Measurements from ENCODE around the gene USP34.

USP34 gene

DNA sequence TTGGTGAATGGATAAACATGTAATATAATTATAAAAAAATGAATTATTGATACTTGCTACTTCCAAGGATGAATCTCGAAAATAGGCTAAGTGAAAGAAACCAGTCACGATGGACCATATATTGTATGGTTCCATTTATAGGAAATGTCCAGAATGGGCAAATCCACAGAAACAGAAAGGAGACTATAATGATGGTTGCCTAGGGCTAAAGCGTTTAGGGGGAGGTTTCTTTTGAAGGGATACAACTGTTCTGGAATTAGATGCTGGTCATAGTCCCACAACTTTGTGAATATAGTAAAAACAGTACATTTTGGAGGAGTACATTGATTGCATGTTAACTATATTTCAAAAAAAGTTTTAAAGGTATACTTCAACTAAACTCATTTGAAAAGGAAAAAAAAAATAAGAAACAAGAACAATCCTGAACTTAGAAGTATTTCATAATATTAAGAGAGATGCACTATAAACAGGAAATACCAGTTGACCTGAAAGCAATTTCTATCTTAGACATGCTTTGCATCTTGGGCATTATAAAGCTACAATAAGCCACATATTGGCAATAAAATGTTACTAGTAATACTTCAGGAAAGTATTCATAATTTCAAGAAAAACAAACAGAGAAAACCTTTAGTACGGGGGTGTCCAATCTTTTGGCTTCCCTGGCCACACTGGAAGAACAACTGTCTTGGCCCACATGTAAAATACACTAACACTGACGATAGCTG, 178.9 kb downstream of the USP34 start:
- DNase-seq (ENCODE audit: low read depth): peak; percentile 67

DNA sequence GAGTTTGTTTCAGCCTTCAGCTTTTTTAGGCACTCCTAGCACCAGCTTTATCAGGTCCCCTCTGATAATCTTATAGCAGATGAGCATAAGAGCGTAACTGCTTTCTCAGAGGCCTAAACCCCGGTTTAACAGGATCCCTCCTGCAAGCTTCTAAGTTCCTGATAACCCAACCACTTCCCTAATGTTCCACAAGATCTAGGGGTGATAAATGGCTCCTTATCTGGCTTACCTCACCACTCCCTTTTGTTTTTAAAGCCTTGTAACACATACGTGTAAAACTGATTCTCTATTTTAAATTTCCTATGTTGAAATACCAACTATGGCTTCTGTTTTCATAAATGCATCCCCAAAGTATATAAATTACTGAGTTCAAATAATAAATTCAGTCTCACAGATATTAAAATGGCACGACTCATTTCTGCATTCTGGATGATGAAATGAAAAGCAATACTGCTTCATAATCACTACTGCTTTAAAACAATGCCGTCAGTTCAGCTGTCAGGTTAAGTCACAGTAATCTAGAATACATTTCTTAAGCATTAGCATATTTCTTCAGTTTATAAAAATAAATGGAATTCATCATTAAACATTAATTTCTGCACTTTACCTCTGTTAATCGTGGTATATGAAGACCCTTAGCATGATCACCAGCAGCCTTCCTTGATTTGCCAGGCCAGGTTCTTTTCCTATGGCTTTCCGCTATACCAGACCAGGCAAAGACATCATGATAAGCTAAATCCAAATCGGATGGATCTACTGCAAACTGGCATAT, 182.6 kb downstream of the USP34 start:
- no peak for DNase-seq (ENCODE audit: low read depth)

DNA sequence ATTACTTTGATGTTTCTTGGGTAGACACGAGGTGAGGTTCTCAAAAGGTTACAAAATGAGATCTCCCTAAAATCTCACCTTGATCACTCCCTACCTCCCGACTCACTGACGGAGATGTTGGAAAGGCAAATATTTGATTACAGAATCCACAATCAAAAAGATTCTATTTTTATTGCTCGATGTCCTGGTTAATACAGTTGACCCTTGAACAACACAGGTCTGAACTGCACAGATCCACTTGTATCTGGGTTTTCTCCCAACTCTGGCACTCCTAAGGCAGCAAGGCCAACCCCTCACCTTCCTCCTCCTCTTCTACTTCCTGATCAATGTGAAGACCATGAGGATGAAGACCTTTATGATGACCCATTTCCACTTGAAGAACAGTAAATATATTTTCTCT, 183.6 kb downstream of the USP34 start:
- DNase-seq (ENCODE audit: low read depth): no peak

DNA sequence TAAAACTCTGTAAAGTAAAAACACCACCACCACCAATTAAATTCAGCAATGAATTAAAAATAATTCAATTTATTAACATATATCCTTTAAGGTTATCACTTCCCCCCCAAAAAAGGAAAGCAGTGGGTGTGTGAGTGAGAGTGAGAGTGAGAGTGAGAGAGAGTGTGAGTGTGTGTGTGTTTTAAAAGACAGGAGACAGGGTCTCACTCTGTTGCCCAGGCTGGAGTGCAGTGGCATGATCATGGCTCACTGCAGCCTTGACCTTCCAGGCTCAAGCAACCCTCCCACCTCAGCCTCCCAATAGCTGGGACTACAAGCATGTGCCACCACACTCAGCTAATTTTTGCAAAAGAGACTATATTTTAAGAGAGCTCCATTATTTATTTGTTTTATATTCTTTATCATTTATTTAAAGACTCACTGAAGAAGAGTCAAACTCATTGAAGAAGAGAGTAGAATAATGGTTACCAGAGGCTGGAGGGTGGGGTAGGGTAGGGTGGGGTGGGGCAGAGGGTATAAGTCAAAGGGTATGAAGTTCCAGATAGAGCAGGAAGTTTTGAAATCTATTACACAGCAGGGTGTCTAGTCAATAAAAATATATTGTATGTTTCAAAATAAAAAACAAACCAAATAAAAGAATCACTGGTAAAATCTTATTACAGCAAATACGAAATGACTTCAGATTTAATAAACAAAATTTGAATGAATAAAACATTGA, 187.3 kb downstream of the USP34 start:
- DNase-seq (ENCODE audit: low read depth): no peak

DNA sequence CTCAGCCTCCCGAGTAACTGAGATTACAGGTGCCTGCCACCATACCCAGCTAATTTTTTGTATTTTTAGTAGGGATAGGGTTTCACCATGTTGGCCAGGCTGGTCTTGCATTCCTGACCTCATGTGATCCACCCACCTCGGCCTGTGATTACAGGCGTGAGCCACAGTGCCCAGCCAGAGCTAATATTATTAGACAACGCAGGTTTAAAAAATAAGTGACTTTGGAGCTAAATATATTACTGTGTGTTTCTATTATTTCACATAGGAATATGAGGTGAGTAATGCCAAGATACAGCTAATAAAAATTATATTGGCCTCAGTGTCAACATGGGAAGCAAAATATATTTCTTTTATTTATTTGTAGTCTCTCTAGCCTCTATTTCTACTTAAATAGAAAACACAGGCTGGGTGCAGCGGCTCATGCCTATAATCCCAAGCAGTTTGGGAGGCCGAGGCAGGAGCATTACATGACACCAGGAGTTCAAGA, 188.7 kb downstream of the USP34 start:
- DNase-seq (ENCODE audit: low read depth): no peak

DNA sequence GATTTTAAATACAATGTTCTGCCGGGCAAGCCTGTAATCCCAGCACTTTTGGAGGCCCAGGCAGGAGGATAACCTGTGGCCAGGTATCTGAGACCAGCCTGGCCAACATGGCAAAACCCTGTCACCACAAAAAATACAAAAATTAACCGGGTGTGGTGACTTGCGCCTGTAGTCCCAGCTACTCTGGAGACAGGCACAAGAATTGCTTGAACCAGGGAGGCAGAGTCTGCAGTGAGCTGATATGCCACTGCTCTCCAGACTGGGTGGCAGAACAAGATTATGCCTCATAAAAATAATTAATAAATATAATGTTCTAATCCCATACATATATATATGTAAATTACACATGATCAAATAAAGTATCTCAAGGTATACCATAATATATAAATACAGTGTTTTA, 189.6 kb downstream of the USP34 start:
- DNase-seq (ENCODE audit: low read depth): no peak

DNA sequence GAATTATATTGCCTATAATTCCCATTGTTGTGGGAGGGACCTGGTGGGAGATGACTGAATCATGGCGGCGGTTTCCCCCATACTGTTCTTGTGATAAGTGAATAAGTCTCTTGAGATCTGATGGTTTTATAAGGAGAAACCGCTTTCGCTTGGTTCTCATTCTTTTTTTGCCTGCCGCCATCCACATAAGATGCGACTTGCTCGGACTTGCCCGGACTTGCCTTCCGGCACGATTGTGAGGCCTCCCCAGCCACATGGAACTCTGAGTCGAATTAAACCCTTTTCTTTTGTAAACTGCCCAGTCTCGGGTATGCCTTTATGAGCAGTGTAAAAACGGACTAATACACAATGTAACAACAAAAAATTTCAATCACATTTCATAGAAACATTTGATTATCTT, 193.1 kb downstream of the USP34 start:
- DNase-seq (ENCODE audit: low read depth): no peak

DNA sequence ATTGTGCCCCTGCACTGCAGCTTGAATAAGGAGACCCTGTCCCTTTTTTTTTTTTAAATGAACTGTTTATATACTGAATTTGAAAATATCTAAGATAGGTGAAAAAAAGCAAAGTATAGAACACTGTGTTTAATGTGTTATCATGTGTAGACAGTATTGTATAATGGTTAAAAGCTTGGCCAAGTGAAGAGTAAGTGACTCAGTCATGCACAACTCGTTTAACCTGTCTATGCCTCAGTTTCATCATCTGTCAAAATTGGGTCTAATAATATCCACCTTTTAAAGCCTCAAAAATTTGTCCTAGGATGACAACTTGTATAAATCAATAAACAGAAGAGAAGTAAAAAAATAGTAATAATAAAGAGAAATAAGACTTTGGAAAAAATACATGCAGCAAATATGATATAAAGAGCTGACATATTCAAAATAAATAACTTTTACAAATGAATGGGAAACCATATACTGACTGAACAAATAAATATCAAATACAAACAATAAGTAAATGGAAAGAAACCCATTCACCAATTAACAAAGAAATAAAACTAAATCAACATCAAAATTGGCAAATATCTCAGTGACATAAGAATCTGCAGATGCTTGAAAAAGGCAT, 195.2 kb downstream of the USP34 start:
- DNase-seq (ENCODE audit: low read depth): no peak

DNA sequence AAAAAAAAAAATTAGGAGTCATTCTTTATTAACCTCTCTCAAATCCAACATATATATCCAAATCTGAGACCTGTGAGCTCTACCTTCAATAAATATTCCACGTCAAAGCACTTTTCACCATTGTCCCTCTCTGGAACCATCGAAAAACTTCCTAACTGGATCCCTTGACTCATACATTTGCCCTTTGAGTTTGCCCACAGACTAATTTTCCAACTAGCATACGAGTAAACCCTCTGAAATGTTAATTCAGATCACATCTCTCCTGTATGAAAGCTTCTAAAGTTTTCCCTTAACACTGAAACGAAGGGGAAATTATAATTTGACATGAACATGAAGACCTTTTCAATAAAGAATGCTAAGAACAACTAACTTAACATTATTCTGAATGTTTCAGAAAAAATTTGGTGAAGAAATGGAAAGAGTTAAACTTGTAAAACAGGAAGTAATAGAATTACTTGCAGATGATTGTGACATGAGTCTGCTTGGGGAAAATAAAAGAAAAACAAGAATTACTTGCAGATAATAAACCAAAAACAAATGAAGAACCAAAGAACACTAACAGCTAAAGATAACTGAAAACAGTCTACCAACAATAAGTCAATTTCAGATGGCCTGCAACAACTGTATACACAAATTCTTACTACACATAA, 198.3 kb downstream of the USP34 start:
- DNase-seq (ENCODE audit: low read depth): peak; percentile 53

DNA sequence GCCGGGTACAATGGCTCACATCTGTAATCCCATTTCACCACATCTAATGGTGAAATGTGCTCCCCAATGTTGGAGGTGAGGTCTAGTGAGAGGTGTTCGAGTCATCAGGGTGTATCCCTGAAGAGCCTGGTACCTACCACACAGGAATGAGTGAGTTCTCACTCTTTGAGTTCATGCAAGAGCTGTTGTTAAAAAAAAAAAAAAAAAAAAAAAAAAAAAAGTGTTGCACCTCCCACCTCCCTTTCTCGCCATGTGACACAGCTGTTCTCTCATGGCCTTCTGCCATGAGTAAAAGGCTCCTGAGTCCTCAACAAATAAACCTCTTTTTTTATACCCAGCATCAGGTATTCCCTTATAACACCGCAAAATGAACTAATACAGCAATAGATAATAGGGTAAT, 202.6 kb downstream of the USP34 start:
- no peak for DNase-seq (ENCODE audit: low read depth)

DNA sequence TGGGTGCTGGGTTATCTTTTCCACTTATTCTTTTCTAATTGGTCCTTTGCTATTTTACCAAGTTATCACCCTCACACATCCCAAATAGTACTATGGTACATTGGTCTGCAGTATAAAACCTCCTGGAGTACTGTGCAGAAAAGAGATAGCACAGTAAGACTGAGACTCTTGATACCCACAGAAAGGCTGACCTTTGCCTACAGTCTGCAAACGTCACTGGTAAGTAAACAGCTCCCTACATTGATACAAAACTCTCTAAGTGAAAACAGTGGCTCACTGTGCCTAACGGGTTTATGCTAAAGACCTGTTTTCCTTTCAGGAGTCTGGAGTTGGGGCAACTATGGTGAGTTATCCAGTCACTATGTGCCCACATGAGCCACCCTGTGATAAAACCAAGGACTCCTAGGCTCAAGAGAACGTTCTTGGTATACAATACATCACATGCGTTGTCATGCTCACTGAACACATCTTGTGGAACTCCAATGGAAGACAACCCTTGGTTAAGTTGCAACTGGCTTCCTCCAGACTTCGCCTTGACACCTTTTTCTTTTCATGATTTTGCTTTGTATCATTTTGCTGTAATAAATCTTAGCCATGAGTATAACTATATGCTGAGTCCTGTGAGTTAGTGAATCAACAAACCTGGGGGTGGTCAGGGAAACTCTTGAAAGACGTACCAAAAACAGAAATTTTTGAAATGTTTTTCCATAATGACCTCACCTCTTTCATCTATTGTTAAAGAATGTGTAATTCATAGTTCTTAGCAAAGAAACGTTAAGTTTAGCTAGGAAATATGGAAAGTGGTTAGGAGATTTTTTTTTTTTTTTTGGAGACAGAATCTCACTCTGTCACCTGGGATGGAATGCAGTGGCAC, 204.0 kb downstream of the USP34 start:
- no peak for DNase-seq (ENCODE audit: low read depth)

DNA sequence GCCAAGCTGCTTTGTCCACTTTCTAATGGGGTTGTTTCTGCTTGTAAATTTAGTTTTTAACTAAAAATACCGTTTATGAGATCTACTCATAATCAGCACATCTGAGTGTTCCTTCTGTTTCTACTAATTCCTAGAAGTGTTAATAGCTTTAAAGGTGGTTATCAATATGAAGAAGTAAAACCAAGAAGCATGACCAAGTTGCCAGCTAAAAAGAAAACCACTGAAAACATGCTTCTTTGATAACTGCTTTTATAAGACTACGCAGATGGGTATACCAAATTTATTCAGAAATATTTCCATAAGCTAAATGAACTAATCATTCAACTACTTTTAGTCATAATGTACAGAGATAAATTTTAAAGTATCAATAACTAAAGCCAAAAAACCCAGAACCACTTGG, 207.1 kb downstream of the USP34 start:
- no peak for DNase-seq (ENCODE audit: low read depth)

DNA sequence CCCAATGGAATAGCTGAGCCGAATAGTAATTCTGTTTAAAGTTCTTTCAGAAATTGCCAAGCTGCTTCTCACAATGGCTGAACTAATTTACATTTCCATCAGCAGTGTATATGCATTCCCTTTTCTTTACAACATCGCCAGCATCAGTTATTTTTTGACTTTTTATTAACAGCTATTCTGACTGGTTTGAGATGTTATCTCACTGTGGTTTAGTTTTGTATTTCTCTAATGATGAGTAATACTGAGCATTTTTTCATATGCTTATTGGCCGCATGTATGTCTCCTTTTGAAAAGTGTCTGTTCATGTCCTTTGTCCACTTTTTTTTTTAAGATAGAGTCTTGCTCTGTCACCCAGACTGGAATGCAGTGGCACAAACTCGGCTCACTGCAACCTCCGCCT, 208.2 kb downstream of the USP34 start:
- peak; percentile 71 for DNase-seq (ENCODE audit: low read depth)

DNA sequence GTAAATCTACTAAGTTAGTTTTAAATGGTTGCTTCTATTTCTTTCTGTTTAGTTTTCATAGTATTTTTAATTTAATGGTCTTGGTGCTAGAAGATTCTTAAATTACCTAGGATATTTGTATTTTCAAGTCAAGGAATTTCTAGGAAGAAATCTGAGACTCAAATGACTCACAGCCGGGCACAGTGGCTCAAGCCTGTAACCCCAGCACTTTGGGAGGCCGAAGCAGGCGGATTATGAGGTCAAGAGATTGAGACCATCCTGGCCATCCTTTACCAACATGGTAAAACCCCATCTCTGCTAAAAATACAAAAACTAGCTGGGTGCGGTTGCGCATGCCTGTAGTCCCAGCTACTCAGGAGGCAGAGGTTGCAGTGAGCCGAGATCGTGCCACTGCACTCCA, 213.4 kb downstream of the USP34 start:
- peak; percentile 54 for DNase-seq (ENCODE audit: low read depth)

DNA sequence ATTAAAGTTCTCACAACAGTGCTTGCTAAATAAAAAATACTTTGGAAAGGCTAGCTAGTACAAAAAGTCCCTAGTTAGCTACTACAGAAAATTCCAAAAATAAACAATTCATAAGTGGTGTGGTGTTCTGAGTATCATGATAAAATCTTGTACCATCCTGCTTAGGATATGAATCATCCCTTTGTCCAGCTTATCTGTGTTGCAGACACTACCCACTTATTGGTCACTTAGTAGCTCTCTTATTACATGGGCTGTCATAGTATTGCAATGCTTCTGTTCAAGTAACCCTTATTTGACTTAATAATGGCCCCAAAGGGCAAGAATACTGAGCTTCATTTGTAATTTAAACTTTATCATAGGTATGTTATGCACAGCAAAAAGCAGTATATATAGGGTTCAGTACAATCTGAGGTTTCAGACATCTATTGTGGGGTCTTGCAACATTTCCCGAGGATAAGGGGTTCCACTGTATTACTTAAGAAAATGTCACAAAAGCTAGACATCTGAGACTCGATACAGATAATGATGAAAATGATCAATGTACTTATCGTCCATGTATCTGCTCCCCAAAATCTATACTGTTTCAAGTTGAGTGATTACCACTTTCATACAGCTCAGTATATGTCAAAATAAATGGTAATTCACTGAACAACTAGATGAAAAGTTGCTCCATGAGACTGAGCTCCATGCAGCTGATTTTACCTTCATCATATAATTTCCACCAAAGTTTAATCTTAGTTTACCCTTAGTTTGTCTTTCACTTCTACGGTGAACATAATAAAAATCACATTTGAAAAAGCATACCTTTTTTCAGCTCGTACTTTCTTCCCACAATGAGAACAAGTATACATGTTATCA, 215.1 kb downstream of the USP34 start:
- peak; percentile 91 for DNase-seq (ENCODE audit: low read depth)

DNA sequence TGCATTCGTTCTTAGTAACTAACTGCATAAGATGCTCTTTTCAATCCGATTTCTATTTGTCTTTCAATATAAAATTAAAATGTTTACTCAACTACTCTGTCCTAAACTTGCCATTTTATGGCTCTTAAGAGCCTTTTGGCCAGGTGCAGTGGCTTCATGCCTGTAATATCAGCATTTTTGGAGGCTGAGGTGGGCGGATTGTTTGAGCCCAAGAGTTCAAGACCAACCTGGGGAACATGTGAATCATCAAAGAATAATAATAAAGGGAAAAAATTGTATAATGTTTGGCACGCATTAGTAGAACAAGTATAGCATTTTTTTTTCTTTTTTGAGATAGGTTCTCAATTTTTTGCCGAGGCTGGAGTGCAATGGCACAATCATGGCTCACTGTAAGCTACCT, 216.4 kb downstream of the USP34 start:
- peak; percentile 29 for DNase-seq (ENCODE audit: low read depth)

DNA sequence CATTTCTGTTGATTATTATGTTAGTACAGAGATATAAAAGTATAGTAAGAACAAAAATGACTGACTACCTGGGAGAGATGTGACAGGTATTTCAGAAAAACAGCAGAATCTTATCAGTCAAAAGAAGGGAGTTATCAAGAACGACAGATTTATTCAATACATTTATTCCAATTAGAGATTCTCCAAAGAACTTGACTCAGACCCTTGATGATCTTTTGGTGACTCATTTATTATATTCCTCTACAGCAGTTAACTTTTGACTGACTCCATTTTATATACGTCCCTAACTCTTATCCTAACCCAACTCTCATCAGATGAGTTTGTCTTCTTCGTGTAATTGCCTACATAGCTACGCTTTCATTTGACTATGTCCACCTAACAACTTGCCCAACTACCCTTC, 217.8 kb downstream of the USP34 start:
- no peak for DNase-seq (ENCODE audit: low read depth)

DNA sequence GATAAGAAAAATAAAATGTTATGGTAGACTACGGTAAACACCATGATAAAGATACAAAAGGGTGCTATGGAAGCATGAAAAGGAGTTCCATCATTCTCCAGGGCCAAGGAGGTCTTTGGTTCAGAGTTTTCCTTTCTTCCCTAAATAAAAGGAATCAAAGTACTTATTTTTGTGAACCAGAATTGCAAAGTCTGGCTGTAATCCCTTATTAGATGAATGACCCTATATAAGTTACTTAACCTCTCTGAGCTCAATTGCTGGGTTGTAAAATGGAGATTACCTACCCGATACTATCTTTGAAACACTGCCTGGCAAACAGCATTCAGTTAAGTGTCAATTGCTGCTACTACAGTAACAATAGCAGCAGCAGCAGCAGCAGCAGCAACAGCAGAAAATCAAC, 218.9 kb downstream of the USP34 start:
- no peak for DNase-seq (ENCODE audit: low read depth)

DNA sequence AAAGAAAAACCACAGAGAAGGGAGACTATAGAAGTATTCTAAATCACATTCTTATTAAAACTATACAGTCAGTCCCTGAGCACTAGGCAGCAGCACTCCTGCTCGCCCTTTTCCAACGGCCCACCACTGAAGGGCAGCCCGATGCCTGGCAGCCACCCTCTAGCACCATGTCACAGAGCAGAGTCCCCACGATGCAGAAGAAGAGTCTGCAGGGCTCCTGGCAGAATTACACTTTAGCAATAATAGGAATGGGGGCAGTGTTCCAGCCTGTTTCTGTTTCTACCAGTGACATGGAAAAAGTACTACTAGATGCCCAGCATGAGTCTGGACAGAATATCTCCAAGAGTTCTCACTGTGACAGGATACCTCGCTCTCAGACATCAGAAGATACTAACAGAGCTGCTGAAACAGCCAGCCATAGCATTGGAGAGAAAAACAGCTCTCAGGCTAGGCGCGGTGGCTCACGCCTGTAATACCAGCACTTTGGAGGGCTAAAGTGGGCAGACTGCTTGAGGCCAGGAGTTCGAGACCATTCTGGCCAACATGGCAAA, 221.3 kb downstream of the USP34 start:
- DNase-seq (ENCODE audit: low read depth): no peak

Data from iris pigment epithelial cell (primary cell).